Umbilical cord (tissue), 2 donors: ENCODE results near the gene DMC1. TPM values are rescaled to one million over a fixed set of nuclear protein-coding genes. Genes with fewer than 3 reads are reported as not detected.
A peak's percentile ranks its signal among the peaks of the same experiment; 100 is the strongest.

Experiments used
- DNase-seq: peaks from one replicate; pipeline ENCODE4 v3.0.0-alpha.2; 2015; ENCODE audit warnings: low spot score
- total RNA-seq: library from RNA; depleted of rRNA; stranded (reverse); fragments of >200 nt; gene quantifications from one replicate; pipeline ENCODE4 v1.2.3, GENCODE V29; 2014; ENCODE audit warnings: low replicate concordance; ENCODE audit not compliant: insufficient read depth

DMC1 gene
- total RNA-seq, 1 donor from 2014 or later, result 4.6 TPM

DNA sequence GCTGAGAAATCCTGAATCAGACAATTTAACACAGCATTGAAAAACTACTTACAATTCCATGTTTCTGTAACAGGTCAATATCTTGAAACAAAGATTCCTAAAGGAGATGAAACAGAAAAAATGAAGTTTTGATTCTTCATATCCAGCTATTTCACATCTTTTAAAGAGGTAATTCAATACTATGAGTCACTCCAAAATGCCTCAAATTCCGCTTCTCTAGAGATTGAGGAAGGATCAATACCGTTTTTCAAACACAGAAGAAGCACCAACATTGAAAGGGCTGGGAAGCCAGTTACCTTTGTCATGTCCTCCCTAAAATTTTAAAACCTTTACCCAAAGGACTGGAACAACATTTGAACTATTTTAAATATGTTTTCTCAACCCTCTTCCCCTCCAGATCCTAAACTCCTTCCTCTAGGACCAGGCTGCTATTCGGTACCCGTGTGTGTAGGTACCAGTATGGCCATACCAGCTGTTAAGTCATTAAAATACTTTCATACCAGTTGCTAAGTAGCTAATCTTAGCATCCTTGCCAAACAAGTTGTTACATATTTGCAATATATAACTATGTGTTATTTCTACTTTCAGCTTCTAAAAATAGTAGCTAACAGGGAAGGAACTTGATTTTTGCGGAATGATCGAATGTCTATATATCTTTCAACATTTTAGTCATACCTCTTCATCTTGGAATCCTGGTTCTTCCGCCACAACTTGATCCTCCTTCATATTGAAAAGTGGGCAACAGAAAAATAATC is 2.3 kb downstream of the DMC1 start:
- DNase-seq, result peak; percentile 2

DNA sequence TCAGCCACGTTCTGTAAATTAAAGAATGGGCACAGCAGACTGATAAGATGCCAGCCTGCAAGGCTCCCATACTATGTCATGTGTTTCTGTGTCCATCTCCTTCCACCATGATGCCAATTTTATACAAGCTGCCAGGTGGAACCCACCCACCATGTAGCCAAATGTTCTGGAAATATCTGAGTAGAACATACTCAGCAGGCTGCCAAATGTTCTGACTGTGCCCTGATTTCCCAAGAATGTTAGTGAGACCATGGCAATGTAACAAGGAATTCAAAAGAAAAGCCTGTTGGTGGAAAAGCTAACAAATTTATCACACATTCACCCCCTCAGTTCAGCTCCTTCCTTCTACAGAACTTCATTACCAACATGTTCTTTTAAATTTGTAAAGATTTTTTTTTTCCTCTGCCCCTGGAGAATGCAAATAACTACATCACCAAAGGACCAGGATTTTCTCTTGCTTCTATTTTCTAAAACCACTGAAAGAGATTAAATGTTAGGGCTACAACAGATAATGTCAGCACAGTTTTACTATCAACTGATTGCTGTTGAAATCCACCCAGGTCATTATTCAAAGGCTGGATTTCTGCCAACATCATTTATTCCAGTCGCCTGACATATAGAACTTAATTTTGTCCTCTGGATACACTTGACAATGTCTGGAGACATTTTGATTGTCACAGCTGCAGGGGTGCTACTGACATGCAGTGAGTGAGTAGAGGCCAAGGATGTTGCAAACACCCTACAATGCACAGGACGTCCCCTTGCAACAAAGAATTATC is 3.1 kb downstream of the DMC1 start:
- no peak for DNase-seq

DNA sequence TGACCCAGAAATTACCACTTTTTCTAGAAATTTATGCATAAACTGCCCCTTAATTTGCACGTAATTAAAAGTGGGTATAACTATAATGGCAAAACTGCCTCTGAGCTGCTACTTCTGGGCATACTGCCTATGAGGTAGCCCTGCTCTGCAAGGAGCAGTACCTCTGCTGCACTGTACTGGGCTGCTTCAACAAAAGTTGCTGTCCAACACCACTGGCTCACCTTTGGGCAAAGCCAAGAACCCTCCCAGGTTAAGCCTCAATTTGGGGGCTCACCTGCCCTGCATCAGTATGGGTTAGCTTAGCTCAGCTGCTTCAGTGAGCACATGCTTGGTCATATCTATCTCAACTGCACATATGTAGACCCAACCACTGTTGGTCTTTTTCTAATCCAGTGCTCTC is 4.5 kb downstream of the DMC1 start:
- DNase-seq, result no peak

DNA sequence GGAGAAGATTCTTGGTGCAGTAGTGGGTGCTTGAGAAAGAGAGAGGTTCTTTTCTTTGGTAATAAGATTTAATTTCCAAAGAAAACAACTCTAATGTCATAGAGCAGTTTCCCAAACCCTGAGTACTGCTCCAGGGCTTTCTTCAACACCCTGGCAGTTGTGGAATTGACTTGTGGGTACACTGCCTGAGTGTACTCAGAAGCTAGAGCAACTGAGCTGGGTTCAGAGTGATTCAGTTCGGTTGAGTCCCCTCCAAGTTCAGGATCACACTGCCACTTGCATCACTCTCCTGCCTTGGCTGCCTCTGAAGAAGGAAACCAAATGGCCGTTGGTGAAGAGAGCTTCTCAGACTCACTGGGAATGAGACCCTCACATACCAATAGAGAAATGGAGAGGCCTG is 5.3 kb downstream of the DMC1 start:
- DNase-seq, result no peak

DNA sequence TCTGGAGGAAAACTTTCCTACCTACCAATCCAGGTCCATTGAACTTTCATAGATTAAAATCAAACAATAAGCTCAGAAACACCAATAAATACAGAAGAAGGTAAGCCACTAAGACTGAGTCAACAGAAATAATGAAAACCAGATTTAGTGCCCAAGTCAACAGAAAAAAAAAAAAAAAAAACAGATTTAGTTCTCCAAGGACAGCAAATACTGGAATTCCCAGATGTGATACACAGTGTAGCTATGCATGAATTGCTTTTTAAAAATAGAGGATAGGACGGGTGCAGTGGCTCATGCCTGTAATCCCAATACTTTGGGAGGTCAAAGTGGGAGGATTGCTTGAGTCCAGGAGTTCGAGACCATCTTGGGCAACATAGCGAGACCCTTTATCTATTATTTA is 15.7 kb downstream of the DMC1 start:
- no peak for DNase-seq

DNA sequence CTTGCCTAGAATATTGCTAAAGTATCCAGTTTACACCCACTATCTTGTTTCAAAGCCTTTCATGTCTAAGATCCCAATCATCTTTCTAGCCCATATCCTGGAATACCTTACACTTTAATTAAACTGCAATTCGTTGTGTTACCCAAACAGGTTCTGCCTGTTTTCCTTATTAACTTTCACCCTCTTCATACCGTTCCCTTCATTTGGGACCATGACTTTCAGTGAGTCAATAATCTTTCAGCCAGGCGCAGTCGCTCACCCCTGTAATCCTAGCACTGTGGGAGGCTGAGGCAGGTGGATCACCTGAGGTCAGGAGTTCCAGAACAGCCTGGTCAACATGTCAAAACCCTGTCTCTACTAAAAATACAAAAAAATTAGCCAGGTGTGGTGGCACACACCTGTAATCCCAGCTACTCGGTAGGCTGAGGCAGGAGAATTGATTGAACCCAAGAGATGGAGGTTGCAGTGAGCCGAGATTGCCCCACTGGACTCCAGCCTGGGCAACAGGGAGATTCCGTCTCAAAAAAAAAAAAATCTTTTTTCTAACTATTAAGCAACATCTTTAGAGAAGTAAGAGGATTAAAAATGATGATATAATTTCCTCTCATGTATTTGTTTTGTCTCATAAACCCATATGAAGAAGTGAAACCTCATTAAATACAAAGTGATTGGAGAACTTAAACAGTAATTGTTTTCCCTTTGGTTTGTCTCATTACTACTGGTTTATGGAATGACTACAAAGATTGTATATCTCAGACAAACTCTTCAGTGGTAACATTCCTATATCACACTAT is 20.7 kb downstream of the DMC1 start:
- DNase-seq, result no peak

DNA sequence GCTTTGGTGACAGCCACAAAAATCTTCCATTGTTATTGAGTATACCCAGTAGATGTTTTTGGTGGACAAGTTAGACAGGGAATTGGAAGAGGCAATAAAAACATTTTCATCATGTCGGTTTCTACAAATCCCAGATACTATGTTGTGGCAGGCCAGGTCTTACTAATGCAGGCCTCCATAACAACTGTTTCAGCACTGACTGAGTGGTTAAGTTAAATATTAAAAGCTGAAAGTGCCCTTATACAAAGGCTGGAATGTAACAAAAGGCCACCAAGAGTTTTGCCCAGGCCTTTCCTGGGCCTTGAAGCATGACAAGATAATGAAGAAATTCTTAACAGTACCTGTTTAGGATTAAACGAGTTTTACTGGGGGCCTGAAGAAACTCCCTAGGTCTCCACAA is 29.3 kb downstream of the DMC1 start:
- DNase-seq, result no peak

DNA sequence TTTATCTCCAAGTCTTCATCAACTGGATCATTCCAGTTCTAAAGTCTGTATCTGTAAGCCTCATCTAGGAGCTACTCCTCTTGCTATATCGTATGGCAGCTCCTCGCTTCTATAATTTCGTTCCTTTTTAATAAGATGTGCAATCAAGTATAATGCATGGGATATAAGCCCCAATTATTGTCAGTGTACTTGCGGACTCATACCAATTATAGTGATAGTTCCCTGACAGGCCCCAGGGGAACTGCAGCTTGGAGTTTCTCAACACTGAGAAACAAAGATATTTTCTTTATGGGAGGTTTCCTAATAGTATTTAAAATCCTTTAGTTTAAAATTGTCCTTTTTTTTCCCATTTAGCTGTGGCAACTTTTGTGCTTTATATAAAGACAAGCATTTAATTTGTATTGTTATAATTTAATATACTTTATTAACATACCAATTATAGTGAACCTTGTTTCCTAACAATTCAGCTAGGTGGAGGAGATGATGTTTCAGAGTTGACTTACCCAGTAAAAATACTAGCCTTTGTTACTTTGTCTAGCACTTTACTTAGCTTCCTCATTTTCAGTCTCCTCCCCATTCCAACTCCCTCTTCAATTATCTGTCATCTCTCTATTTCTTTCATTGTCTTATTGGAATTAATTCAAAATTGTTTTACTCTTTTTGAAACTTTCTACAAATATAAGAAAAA is 38.6 kb downstream of the DMC1 start:
- no peak for DNase-seq

DNA sequence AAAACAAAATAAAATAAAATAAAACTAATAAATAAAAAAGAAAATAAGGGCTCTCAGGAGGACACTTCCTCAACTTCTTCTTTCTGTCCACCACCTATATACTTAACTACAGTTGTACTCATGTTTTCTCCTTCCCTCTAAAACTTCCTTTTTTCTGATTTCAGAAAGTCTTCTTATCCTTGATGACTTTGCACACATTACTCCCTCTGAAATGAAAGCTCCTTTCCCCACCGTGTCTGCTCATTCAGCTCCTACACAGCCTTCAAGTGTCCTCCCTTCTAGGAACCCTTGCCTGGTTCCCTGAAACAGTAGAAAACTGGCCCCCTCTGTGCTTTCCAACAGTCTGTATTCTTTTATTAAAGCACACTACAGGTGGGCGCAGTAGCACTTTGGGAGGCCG is 45.6 kb downstream of the DMC1 start:
- no peak for DNase-seq

DNA sequence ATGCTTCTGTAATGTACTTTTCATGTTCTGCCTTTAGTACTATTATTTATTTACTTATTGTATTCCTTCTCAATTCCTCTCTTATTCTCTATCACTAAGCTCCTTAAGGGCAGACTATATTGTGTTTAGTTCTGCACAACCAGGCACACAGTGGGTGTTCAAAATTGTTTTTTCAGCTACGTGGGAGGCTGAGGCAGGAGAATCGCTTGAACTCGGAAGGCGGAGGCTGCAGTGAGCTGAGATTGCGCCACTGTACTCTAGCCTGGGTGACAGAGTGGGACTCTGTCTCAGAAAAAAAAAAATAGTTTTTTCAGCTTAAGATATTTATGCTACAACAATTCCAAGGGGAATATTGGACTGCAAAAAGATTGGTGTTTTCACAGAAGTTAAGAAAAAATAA is 46.5 kb downstream of the DMC1 start:
- DNase-seq, result no peak

DNA sequence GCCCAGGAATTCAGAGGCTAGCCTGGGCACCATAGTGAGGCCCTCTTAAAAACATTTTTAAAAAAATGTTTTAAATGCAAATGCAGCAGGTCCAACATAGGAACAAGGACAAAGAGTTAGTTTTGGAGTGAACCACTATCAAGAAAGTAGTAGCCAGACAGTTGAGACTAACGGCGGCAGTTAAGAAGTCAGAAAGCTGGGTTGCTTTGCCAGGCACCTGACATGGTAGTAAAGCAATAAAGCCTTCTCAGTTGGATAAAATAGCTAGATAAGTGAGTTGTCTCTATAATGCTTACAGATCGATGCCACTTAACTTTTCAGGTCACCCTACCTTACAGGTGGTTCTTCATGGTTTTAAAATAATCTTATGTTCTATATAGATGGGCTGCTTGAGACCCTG is 47.0 kb downstream of the DMC1 start:
- DNase-seq, result no peak

DNA sequence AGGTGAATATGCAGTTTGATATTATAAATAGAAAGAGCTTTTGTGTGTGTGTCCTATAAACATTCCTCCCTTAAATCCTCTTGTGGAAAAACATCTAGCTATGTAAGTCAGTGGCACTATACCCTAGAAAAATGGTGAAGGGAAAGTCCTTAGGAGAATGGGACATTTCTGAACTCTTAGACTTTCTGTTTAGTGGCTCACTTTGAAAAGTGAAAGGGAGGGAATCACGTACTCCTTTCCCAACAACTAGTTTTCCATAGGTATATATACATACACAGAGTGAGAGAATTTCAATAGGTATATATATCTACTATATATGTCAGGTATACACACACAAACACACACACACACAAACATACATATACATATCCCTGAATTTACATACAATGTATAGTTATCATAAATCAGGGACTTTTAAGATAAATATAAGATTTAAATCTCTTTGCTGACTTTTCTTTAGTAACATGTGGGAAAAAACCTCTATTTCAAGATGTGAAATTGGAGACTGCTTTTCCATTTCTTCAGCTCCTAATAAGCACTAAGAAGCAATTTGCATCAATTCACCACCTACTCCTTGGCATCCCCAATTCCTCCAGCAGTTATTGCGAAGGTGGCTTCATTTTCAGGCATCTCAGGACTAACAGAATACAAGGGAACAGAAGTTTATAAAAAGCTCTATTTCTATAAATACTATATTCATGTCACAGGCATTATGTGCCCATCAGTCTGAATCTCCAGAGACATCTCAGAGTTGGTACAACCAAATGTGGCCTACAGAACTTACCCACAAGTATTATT is 50.3 kb downstream of the DMC1 start:
- DNase-seq, result no peak

DNA sequence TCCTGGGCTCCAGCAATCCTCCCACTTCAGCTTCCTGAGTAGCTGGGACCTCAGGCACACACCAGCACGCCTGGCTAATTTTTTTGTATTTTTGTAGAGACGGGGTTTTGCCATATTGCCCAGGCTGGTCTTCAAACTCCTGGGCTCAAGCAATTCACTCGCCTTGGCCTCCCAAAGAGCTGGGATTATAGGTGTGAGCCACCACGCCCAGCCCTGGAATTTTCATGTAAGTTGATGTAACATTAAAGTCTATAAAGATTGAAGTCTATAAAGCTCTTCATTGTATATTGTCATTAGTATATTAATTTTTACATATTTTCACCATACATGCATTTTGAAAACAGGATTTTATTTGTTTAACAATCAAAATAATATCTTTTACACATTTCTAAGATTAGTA is 51.4 kb downstream of the DMC1 start:
- DNase-seq, result no peak

DNA sequence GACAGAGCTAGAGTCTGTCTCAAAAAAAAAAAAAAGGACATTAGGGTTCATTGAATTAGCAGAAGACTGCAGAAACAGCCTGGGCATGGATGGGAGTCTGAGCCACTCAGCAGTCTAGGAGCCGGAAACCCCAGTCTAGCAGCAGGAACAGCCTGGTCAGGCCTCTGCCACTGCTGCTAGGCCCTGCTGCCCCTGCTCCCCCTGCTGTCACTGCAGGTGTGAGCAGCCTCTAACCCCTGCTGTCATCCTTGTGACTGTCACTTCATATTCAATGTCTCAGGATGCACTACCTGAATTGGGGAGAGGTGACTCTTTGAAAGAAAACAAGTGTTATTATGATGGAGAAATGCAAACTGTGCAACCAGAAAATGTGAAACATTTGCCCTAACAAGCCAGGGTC is 56.9 kb downstream of the DMC1 start:
- DNase-seq, result no peak

DNA sequence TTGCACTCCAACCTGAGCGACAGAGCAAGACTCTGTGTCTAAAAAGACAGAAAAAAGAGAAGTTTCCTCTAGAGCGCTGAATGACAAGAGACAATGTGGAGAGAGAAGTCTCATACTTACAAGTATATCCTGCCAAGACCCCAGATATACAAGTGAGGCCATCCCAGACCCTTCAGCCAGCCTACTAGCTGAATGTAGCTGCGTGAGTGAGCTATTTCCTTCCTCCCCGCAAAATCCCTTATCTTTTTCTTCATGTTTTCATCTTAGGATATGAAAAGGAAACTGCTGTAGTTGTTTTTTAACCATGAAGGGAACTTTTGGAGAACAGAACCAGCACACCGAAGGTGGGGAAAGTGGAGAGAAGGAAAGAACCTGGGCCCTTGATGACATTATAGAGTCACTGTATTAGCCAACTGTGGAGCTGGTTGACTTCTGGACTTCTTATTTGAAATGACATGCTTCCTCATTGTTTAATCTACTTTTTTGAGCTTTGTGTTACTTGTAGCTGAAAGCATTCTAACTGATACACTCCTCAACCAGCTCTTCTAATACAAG is 59.5 kb downstream of the DMC1 start:
- DNase-seq, result no peak

DNA sequence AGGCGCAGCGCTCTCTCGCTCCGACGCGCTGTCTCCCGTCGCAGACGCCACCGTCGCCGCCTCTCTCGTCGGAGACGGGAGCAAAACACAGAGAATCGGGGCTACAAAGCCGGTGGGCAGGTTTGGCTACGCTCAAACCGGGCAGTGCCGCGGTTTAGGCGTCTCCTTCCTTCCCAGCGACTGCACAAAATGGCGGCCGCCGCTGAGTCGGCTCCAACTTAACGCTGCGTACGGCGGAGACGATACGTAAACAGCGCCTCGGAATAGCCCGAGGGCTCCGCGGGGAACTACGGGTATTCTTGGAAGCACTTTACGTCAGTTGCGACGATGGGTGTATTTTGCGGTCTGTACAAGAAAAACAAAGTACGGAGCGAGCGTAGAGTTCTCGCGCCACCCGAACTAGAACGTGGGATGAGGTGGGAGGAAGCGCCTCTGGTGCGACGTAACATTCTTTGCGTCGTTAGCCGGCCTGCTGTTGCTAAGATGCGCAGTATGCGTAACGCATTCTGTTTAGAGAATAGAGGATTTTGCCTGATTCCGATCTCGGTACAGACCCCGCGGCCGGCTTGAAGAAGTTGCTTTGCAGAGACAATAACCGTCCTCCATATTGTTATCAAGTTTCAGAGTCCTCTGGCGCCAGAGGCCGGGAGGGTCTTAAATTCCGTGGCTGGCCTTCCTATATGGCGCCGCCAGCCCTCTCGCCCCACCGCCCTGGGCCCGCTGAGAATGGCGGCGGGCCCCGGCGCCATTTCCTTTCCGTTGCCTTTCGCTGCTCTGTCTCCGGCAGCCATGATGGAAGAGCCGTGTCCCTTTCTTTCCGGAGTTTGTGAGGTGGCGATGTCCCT is 63.6 kb downstream of the DMC1 start, which contains the start of gene DDX17:
DDX17 (minus strand) TSS at position 194 of the 845 bp plus-strand sequence.
- DNase-seq, result peak; percentile 100

DNA sequence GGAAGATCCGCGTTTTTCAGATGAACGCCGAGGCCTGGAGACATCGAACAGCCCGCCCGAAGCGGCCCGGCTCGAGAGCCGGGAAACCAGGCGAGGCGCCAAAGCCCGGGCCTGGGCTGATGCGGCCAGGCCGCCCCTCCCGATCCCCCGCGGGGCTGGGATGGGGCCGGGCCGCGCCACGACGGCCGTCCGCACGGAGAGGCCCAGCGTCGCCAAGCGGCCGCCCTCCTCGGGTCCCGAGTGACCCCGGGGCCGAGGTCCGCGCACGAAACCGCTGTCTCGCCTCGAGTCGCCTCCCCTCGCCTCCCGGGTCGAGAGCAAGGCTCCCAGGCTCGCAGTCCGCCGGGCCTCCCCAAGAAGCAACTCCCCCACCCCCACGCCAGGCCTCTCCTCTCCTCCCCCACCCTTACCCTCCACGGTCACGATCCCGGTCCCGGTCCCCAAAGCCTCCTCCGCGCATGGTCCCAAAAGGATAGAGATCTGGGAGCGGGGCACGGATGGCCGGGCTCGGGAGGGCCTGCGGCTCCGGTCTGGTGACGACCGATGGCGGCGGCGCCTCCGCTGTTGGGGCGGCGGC is 64.4 kb downstream of the DMC1 start:
- peak; percentile 75 for DNase-seq

DNA sequence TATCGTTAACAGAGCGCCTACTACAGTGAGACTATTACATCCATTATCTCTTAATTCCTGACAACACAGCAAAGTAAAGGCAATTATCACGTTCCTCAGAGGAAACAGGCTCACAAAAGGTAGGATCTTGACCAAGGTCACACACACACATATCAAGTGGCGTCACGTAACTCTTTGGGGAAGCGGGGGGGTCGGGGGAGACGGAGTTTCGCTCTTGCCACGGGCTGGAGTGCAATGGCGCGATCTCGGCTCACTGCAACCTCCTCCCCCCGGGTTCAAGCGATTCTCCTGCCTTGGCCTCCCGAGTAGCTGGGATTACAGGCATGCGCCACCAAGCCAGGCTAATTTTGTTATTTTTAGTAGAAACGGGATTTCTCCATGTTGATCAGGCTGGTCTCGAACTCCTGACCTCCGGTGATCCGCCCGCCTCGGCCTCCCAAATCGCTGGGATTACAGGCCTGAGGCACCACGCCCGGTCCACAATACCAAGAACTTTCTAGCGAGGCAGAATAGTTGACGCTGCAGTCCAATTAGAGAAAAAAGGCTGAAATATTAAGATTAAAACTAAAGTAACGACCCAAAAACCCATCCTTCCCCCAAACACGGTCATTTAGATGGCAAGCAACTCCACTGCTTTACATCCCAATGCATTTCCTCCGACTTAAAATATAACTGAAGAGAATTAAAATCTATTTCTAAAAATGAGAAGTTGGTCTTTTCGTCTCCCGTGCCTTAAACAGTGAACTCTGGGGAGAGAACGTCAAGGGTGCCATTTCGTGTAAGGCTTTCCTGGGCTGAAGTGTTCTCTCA is 65.0 kb downstream of the DMC1 start:
- peak; percentile 40 for DNase-seq
